ENCODE results near the gene MYO5B.

Gene MYO5B

DNA sequence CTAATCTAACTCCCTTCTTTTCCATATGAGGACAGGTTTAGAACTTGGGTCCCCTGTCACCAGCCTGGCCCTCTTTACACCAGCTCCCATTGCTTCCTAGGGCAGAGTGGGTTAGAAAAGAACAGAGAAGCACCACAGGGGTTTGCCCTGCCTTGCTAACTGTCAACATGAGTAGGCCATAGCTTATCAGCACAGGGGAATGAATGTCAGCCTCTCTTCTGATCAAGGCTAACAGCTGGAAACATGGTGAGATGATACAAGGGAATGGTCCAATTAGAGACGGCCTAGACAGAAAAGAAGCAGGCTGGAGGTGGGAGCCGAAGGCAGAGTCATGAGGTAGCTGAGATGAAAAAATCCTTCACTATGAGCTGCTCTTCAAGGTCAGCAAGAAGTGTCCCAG is 192.2 kb downstream of the MYO5B start:
- ATAC-seq (replicated peaks; ENCODE audit: extremely low read depth, poor library complexity, severe bottlenecking) (no peak), DNase-seq (ENCODE audit: low spot score in 2 of 2) (no peak)
- no peak overlapping the region for H3K4me3 Mint-ChIP-seq
- H3K9me3 Mint-ChIP-seq: no peaks in the 10 kb centered on the region
- H3K27me3 Mint-ChIP-seq: peaks cover 39% of the 10 kb centered on the region
- H3K27ac Mint-ChIP-seq (ENCODE audit: low read depth): no peak overlapping the region
- H3K36me3 Mint-ChIP-seq (ENCODE audit: insufficient read depth): no peaks in the 10 kb centered on the region
- H3K4me1 Mint-ChIP-seq: no peaks in the 10 kb centered on the region

- no peaks in the 10 kb centered on the region for H3K4me1 Mint-ChIP-seq
- DNase-seq (ENCODE audit: low spot score in 2 of 2): no peak
- no peak for ATAC-seq (replicated peaks; ENCODE audit: extremely low read depth, poor library complexity, severe bottlenecking)
- H3K27me3 Mint-ChIP-seq: peaks cover 39% of the 10 kb centered on the region
- no peak overlapping the region for H3K4me3 Mint-ChIP-seq
- H3K27ac Mint-ChIP-seq (ENCODE audit: low read depth): no peak overlapping the region
- no peaks in the 10 kb centered on the region for H3K9me3 Mint-ChIP-seq
- H3K36me3 Mint-ChIP-seq (ENCODE audit: insufficient read depth): no peaks in the 10 kb centered on the region
These were observed 194.7 kb downstream of the MYO5B start for GRCh38 chr18:50000227-50000626.

DNA sequence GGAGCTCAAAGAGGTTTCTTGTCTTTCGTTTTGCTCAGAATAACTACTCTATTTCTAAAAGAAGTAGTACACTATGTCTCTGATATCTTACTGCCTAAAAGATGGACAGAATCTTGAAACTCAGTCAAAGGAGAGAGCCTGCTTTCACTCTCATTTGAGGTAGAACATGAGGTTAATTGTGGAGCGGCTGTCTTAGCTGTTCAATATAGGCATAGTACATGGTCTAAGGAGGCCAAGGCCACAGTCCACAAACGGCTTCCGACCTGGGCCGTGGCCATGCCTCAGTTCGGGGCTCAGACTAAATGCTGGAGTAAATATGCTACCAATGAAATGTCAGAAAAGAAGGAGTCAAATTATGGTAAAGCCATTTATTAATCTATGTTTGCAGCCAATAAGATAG is 195.8 kb downstream of the MYO5B start:
- no peaks in the 10 kb centered on the region for H3K4me1 Mint-ChIP-seq
- DNase-seq (ENCODE audit: low spot score in 2 of 2) (no peak), ATAC-seq (replicated peaks; ENCODE audit: extremely low read depth, poor library complexity, severe bottlenecking) (no peak)
- H3K36me3 Mint-ChIP-seq (ENCODE audit: insufficient read depth): no peaks in the 10 kb centered on the region
- no peaks in the 10 kb centered on the region for H3K9me3 Mint-ChIP-seq
- H3K27ac Mint-ChIP-seq (ENCODE audit: low read depth): no peak overlapping the region
- H3K4me3 Mint-ChIP-seq: no peak overlapping the region
- H3K27me3 Mint-ChIP-seq: peaks cover 36% of the 10 kb centered on the region

DNA sequence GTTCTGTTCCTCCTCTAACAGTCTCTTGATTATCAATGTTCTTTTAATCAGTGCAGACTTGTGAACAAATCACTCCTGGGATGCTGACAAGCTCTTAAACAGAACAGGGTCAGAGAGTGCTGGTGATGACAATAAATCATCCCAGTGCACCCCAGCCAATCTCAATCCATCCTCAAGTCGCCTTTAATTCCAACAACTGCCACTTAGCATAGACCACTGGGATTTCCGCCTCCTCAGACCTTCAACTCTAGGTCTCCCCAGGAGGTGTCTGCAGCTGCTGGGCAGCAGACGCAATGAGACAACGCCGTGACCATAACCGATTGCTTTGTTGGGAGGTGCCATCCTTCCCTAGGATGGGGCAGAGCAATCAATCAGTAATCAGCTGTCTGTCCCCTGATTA is 197.4 kb downstream of the MYO5B start:
- no peak for ATAC-seq (replicated peaks; ENCODE audit: extremely low read depth, poor library complexity, severe bottlenecking)
- Mint-ChIP-seq H3K27me3 (peaks cover 26% of the 10 kb centered on the region), H3K4me3 (no peak overlapping the region), H3K4me1 (no peaks in the 10 kb centered on the region), H3K36me3 (ENCODE audit: insufficient read depth) (no peaks in the 10 kb centered on the region), H3K27ac (ENCODE audit: low read depth) (no peak overlapping the region), H3K9me3 (no peaks in the 10 kb centered on the region)
- no peak for DNase-seq (ENCODE audit: low spot score in 2 of 2)

DNA sequence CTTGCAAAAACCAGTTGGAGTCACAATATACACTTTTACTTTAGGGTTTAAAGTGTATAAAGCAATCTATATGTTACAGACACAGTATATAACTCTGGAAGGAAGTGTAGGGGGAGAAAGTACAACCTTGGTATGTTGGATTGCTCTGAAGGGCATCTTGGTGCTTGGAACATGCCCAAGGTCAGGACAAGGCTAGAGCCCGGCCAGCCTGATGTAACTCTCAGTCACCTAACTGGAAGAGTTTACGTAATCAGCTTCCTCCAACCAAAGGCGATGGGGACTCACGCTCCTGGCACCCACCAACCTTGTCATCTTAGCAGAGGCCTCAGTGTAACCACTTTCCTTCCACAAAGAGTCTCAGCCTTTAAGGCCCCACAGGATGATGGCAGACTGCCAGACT is 200.5 kb downstream of the MYO5B start:
- no peak overlapping the region for H3K4me3 Mint-ChIP-seq
- no peak overlapping the region for H3K27ac Mint-ChIP-seq (ENCODE audit: low read depth)

GRCh38 chr18:49993299-49993698 is 201.6 kb downstream of the MYO5B start:
- ATAC-seq (replicated peaks; ENCODE audit: extremely low read depth, poor library complexity, severe bottlenecking): no peak
- Mint-ChIP-seq H3K36me3 (ENCODE audit: insufficient read depth) (no peaks in the 10 kb centered on the region), H3K4me3 (no peak overlapping the region), H3K27ac (ENCODE audit: low read depth) (no peak overlapping the region), H3K4me1 (no peaks in the 10 kb centered on the region), H3K27me3 (peaks cover 13% of the 10 kb centered on the region), H3K9me3 (no peaks in the 10 kb centered on the region)
- DNase-seq (ENCODE audit: low spot score in 2 of 2): no peak

More for the DNA sequence above, 200.5 kb downstream of the MYO5B start:
- Mint-ChIP-seq H3K27me3 (peaks cover 24% of the 10 kb centered on the region), H3K4me1 (no peaks in the 10 kb centered on the region), H3K9me3 (no peaks in the 10 kb centered on the region), H3K36me3 (ENCODE audit: insufficient read depth) (no peaks in the 10 kb centered on the region)
- ATAC-seq (replicated peaks; ENCODE audit: extremely low read depth, poor library complexity, severe bottlenecking): no peak
- no peak for DNase-seq (ENCODE audit: low spot score in 2 of 2)

DNA sequence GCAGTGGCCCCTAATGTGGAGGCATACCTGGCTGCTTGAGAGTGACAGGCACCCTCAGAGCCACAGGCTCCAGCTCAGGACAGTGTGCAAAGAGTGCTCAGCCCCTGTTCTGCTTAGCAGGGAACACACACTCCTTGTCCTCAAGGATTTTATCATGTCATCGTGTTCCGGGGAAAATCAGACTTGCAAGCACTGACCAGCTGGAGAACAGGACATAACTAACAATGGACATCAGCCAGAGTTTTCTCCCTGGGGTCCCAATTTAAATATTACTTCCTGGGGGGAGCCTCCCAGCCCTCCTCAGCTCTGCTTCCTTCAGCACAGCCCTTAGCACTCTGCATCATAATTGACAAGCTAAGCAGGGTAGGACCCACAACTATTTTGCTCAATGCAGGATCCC is 206.2 kb downstream of the MYO5B start:
- DNase-seq (ENCODE audit: low spot score in 2 of 2): no peak
- Mint-ChIP-seq H3K36me3 (ENCODE audit: insufficient read depth) (no peaks in the 10 kb centered on the region), H3K27ac (ENCODE audit: low read depth) (no peak overlapping the region), H3K27me3 (peaks cover 31% of the 10 kb centered on the region), H3K4me3 (no peak overlapping the region), H3K4me1 (no peaks in the 10 kb centered on the region), H3K9me3 (no peaks in the 10 kb centered on the region)
- no peak for ATAC-seq (replicated peaks; ENCODE audit: extremely low read depth, poor library complexity, severe bottlenecking)

GRCh38 chr18:49988101-49988500 is 206.8 kb downstream of the MYO5B start:
- Mint-ChIP-seq H3K4me1 (no peaks in the 10 kb centered on the region), H3K4me3 (no peak overlapping the region), H3K27me3 (peaks cover 31% of the 10 kb centered on the region), H3K36me3 (ENCODE audit: insufficient read depth) (no peaks in the 10 kb centered on the region), H3K9me3 (no peaks in the 10 kb centered on the region), H3K27ac (ENCODE audit: low read depth) (no peak overlapping the region)
- DNase-seq (ENCODE audit: low spot score in 2 of 2) (no peak), ATAC-seq (replicated peaks; ENCODE audit: extremely low read depth, poor library complexity, severe bottlenecking) (no peak)

DNA sequence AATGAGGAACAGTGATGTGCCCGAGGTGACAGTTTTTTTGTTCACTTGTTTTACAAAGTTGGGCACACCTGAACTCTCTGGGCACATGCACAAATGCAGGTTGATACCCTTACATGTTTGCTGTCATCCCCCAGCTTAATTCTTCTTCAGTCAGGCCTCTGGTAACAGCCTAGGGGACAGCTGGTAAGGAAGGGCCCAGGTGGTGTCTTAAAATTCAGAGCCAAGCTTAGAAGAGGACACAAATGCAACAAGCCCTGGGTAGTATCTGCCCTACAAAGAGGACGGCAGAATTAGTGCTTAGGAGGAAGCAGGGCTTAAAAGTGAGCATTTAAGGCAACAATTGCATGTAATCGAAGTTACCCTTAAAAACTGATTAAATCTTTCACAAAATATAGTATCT is 209.7 kb downstream of the MYO5B start:
- Mint-ChIP-seq H3K9me3 (no peaks in the 10 kb centered on the region), H3K27ac (ENCODE audit: low read depth) (no peak overlapping the region), H3K4me1 (no peaks in the 10 kb centered on the region), H3K4me3 (no peak overlapping the region), H3K27me3 (peaks cover 29% of the 10 kb centered on the region), H3K36me3 (ENCODE audit: insufficient read depth) (no peaks in the 10 kb centered on the region)
- DNase-seq (ENCODE audit: low spot score in 2 of 2): no peak
- no peak for ATAC-seq (replicated peaks; ENCODE audit: extremely low read depth, poor library complexity, severe bottlenecking)

DNA sequence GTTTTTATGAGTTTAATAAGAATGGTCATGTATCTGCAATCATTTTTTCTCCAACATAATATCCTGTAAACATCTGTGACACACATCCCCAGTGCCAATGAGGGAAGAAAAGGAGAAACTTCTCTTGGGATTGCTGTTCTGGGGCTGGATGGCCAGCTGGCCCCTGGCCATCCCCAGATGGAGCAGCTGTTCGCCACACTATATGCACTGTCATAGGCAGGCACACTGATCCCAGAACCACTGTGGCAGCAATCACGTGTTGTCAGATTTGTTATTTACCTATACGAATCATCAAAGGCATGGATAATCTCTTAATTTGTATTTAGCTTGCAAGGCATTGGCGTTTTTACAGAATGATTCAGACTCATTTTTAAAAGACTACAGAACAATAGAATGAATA is 214.1 kb downstream of the MYO5B start:
- Mint-ChIP-seq H3K9me3 (no peaks in the 10 kb centered on the region), H3K4me1 (no peaks in the 10 kb centered on the region), H3K27ac (ENCODE audit: low read depth) (no peak overlapping the region), H3K27me3 (peaks cover 31% of the 10 kb centered on the region), H3K4me3 (no peak overlapping the region), H3K36me3 (ENCODE audit: insufficient read depth) (no peaks in the 10 kb centered on the region)
- DNase-seq (ENCODE audit: low spot score in 2 of 2) (no peak), ATAC-seq (replicated peaks; ENCODE audit: extremely low read depth, poor library complexity, severe bottlenecking) (no peak)

DNA sequence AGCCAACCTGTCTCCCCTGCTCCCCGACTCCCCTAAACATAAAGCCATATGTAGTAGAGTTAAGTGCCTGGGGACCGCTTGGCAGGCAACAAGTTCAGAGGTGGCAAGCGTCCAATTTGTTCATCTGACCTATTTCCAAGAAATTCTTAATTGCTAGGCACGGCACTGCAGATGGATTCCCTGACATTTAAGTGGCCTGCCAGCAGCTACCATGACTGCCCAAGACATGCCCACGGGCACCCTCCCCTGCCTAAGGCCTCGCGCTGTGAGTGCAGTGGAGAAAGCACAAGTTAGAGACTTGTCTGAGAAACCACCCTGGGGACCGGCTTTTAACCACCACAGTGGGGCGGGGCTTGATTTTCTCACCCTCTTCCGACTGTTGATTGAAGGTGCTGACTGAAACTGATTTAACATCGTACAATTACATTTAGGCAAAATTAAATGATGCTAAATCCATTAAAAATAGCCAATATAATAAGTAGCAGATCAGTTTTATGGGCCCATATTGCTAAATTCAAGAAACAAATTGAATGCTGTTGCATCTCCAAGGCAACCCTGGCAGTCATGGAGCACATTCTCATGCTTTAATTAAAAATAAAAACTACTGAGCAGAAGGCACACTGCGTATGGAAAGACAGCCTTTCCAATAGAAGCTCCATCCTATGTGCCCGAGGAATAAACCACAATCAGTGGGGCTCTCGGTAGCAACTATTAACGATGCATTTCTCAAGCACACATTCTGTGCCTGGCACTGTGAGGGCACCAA is 218.0 kb downstream of the MYO5B start:
- Mint-ChIP-seq H3K4me1 (no peaks in the 10 kb centered on the region), H3K4me3 (no peak overlapping the region), H3K27me3 (peaks cover 39% of the 10 kb centered on the region), H3K9me3 (no peaks in the 10 kb centered on the region), H3K27ac (ENCODE audit: low read depth) (no peak overlapping the region), H3K36me3 (ENCODE audit: insufficient read depth) (no peaks in the 10 kb centered on the region)
- DNase-seq (ENCODE audit: low spot score in 2 of 2): no peak
- ATAC-seq (replicated peaks; ENCODE audit: extremely low read depth, poor library complexity, severe bottlenecking): no peak

- H3K27ac Mint-ChIP-seq (ENCODE audit: low read depth): no peak overlapping the region
- ATAC-seq (replicated peaks; ENCODE audit: extremely low read depth, poor library complexity, severe bottlenecking): no peak
These were observed 218.9 kb downstream of the MYO5B start for GRCh38 chr18:49976001-49976400.

GRCh38 chr18:49974079-49974478 is 220.9 kb downstream of the MYO5B start:
- DNase-seq (ENCODE audit: low spot score in 2 of 2): no peak
- Mint-ChIP-seq H3K4me3 (no peak overlapping the region), H3K36me3 (ENCODE audit: insufficient read depth) (no peaks in the 10 kb centered on the region), H3K4me1 (no peaks in the 10 kb centered on the region), H3K27ac (ENCODE audit: low read depth) (no peak overlapping the region), H3K27me3 (peaks cover 34% of the 10 kb centered on the region), H3K9me3 (no peaks in the 10 kb centered on the region)
- ATAC-seq (replicated peaks; ENCODE audit: extremely low read depth, poor library complexity, severe bottlenecking): no peak

More at GRCh38 chr18:49976001-49976400, 218.9 kb downstream of the MYO5B start:
- no peak overlapping the region for H3K4me3 Mint-ChIP-seq
- H3K36me3 Mint-ChIP-seq (ENCODE audit: insufficient read depth): no peaks in the 10 kb centered on the region
- H3K27me3 Mint-ChIP-seq: peaks cover 44% of the 10 kb centered on the region
- H3K4me1 Mint-ChIP-seq: no peaks in the 10 kb centered on the region
- H3K9me3 Mint-ChIP-seq: no peaks in the 10 kb centered on the region
- DNase-seq (ENCODE audit: low spot score in 2 of 2): no peak
